GM19193 (cell line): ENCODE results near the gene MCM5.

Experiments
- POLR2A ChIP-seq: IDR thresholded peaks from 4 replicates; pipeline ENCODE4 v1.6.1; 2011; ENCODE audit not compliant: insufficient read depth, insufficient read length; ENCODE audit errors: extremely low read depth

MCM5 gene

DNA sequence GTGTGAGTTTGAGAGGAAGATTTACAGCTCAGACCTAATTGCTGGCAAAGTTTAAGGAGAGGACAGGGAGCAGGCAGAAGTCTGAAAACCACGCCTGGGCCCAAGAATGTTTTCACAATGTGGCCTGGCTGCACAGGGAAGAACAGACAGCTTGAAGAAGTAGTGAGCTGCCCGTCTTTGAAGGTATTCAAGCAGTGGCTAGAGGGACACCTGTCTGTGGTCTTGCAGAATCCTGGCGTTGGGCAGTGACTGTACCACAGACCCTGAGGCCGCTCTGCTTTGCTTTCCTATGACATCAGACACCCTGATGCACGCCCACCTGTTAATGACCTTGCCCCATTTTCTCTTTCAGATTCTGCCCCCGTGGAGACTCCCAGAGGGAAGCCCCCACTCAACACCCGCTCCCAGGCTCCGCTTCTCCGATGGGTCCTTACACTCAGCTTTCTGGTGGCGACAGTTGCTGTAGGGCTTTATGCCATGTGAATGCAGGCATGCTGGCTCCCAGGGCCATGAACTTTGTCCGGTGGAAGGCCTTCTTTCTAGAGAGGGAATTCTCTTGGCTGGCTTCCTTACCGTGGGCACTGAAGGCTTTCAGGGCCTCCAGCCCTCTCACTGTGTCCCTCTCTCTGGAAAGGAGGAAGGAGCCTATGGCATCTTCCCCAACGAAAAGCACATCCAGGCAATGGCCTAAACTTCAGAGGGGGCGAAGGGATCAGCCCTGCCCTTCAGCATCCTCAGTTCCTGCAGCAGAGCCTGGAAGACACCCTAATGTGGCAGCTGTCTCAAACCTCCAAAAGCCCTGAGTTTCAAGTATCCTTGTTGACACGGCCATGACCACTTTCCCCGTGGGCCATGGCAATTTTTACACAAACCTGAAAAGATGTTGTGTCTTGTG is 6.6 kb upstream of the MCM5 start:
- no peak for TF ChIP-seq POLR2A

DNA sequence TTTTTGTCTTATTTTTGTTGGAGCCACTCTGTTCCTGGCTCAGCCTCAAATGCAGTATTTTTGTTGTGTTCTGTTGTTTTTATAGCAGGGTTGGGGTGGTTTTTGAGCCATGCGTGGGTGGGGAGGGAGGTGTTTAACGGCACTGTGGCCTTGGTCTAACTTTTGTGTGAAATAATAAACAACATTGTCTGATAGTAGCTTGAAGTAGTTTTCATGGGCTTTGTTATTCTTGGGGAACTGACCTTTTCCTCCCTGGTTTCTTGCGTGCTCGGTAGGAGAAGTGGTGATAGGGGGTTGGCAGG is 6.0 kb upstream of the MCM5 start:
- no peak for TF ChIP-seq POLR2A

DNA sequence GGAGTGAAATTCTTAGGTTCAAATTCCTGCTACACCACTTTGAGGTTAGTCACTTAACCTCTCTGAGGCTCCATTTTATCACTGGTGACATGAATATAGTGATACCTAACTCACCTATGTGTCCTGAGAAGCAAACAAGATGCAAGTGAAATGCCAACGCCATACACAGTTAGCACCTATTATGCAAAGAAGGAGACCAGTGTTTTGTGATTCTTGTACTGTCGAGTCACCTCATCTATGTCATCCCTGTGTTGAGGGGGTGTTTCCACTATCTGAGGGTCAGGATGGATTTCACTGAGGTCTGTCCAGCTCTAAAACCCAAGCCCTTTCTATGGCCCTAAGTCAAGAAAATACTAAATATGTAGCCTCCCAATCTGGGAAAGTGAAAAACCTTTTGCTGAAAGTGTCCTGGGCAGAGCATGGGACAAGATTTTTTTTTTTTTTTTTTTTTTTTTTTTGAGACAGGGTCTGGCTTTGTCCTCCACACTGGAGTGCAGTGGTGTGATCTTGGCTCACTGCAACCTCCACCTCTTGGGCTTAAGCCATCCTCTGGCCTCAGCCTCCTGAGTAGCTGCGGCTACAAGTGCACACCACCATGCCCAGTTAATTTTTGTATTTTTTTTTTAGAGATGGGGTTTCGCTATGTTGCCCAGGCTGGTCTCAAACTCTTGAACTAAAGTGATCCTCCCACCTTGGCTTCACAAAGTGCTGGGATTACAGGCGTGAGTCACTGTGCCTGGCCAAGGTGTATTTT is 5.0 kb upstream of the MCM5 start:
- TF ChIP-seq POLR2A: no peak

- TF ChIP-seq POLR2A: no peak
These were observed 2.6 kb upstream of the MCM5 start for GRCh38 chr22:35397095-35397904.

DNA sequence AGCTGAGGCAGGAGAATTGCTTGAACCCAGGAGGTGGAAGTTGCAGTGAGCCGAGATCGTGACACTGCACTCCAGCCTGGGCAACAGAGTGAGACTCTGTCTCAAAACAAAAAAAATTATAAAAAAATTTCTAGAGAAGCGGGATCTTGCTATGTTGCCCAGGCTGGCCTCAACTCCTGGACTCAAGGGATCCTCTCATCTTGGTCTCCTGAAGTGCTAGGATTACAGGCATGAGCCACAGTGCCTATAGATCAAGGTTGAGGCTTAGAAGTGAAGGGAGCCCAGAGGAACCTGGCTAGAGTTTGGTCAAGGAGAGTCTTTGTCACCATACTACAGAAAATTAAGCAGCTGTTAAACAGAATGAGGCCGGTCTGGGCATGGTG is 1.4 kb upstream of the MCM5 start:
- TF ChIP-seq POLR2A: no peak

DNA sequence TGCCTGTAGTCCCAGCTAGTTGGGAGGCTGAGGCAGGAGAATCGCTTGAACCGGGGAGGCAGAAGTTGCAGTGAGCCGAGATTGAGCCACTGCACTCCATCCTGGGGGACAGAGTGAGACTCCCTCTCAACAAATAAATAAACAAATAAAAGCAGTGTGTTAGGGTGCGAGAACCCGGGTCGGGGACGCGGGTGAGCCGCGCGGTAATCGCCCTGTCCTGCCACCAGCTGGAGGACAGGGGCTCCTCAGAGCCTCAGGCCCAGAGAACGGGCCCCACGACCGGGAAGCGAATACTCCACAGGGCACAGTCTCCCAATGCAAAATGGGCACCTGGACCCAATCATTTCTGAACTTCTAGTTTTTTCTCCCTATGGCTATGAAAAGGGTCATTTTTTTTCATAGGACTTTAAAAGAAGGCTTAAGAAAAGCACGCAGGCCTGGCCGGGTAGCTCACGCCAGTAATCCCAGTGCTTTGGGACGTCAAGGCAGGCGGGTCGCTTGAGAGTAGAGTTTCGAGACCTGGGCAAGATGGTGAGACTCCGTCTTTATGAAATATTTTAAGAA is 744 bp upstream of the MCM5 start:
- no peak for TF ChIP-seq POLR2A

GRCh38 chr22:35400501-35400790 is 506 bp downstream of the MCM5 start:
- no peak for TF ChIP-seq POLR2A

DNA sequence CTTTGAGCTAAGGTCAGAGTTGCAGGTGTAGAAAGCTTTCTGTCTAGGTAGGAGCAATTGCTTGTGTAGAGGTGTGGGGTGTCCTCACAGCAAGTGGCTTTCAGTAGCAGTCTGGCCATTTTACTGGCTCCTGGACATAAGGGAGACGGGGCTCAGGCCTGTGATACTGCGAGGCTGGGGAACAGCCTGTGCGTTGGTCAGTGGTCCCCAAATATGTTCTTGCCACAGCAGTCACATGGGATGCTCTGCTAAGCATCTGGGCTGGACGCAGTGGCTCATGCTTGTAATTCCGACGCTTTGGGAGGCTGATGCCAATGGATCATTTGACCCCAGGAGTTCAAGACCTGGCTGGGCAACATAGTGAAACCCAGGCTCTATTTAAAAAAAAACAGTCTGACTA is 1.9 kb downstream of the MCM5 start:
- no peak for TF ChIP-seq POLR2A

DNA sequence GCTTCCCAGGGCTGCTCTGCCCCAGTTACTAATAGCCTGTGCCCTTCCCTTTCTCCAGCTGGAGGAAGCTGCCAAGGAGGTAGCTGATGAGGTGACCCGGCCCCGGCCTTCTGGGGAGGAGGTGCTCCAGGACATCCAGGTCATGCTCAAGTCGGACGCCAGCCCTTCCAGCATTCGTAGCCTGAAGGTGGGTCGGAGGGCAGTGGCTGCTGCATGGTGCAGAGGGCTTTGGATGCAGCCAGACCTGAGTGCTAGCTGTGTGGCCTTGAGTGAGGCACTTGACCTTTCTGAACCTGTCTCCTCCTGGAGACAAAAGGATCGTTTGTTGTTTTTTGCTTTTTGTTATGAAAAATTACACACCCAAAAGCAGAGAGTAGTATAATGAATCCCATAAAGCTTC is 3.4 kb downstream of the MCM5 start:
- TF ChIP-seq POLR2A: no peak

DNA sequence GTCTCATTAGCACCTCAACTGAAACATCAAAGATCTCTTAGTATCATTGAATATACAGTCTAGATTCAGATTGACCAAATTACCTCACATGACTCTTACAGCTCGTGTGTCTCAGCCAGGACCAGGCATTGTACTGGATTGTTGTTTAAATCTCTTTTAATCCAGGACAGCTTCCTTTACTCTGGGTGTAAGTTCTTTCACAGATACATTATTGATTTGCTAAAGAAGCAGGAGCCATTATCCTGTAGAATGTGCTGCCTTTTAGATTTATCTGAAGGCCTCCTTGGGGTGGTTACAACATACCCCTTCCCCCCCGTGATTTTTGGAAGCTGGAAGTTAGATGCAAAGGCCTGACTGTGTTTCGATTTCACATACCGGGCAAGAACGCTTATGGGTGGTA is 4.2 kb downstream of the MCM5 start:
- no peak for TF ChIP-seq POLR2A

- no peak for TF ChIP-seq POLR2A
These were observed 6.5 kb downstream of the MCM5 start for GRCh38 chr22:35406443-35406842.

DNA sequence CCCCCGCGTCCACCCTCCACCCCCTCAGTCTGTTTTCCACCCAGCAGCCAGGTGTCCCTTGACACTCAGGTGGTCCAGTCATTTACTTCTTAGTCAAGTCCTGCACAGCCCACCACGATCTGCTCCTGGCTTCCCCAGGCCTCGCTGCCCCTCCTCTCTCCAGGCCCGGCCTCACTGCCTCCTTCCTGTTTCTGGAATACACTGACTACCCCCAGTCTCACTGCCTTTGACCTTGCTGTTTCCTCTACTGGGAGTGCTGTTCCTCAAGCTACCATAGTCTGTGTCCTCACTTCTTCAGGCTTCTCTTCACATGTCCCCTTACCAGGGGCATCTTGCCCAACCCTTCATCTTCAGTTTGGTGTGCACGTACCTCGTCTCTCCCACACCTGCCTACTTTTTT is 7.4 kb downstream of the MCM5 start:
- no peak for TF ChIP-seq POLR2A

DNA sequence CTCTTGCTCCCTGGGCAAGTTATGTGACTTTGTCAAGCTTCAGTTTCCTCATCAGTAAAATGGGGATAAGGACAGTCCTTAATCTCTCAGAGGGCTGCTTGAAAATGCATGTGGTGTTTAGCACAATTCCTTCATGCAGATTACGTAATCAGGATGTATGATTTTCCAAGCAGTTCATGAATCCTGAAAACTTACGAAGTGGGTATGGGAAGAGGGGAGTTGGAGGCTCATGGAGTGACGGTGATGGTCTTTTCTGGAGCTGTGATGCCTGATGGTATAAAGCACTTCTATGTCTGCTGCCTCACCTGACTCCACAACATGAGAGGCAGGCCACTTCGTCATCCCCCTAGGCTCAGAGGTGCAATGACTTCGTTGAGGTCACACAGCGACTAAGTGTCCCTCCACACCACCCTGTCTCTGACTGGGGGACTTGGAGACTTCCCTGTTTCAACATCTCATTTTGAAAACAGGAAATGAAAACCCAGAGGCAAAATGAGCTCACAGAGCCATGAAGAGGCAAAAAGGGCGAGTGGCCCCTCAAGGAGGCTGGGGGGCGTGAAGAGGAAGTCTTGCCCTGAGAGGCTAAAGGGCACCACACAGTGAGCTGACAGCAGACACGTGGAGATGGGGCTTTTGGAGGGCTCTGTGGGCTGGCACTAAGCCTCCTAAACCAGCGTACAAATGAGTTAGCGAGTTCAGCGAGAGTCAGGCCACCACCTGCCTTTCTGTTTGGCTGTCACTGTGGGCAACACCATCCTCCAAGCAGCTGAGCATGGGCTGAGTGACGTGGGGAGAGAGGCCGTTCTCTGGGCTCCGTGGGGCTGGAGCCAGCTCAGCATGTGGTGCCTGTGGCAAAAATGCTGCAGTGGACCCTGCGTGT is 10.1 kb downstream of the MCM5 start:
- TF ChIP-seq POLR2A: peak; percentile 59

- TF ChIP-seq POLR2A: no peak
These were observed 10.7 kb downstream of the MCM5 start for GRCh38 chr22:35410663-35411034.
